K562 (cell line): ENCODE results near the gene SLC6A9. TPM values are rescaled to one million over a fixed set of nuclear protein-coding genes. Genes with fewer than 3 reads are reported as not detected.

Source experiments
- ATAC-seq: fragments of 200-7000 bp; cut with Tn5 transposase; 3 replicates; pipeline ENCODE4 v1.9.1; 2020; ENCODE audit warnings: moderate library complexity
- BruUV-seq: library from RNA; stranded (reverse); fragments of 400-500 nt; replicated peaks from 2 replicates; lab custom pipeline; 2021; lab: Mats Ljungman, UMichigan
- CTCF ChIA-PET: fragments of 300-600 bp; formaldehyde crosslinking; extraction: SDS; loops from one replicate; lab custom pipeline; 2021; ENCODE audit warnings: low intra/inter-chr PET ratio; lab: Yijun Ruan, JAX
- POLR2A ChIA-PET: fragments of 300-600, 350-650 bp; sonication (Branson Sonifier 250); formaldehyde crosslinking; extraction: SDS; loops from one replicate; lab custom pipeline; 2021; ENCODE audit warnings: antibody characterized with exemption, inconsistent platforms; lab: Yijun Ruan, JAX
- DNase-seq, 4 experiments: peaks; one replicate each; pipeline versions ENCODE4 v3.0.0 to v3.0.0-alpha.2; 2011 to 2018; ENCODE audit warnings: low spot score in 3 of 4, mixed read lengths in 3 of 4; ENCODE audit errors: extremely low read depth in 1 of 4
- FAIRE-seq: peaks from 2 replicates; lab custom pipeline; 2011; peaks lifted over from hg19 to GRCh38; lab: Jason Lieb, UNC
- H2AFZ ChIP-seq: 2 replicates; pipeline ENCODE4 v1.6.0; 2011; ENCODE audit warnings: low read depth, low read length, control low read depth, inconsistent platforms
- H3K27ac ChIP-seq: fragments of 200-600 bp; 3 replicates; pipeline ENCODE4 v1.8.0; 2011; ENCODE audit warnings: low read depth, mild to moderate bottlenecking, control low read depth, inconsistent platforms, low read length, moderate library complexity, mixed read lengths; ENCODE audit errors: extremely low read depth
- H3K27me3 ChIP-seq, 2 experiments: fragments of 300-600 bp in 1 of 2; 2 replicates in 1 of 2; 3 replicates in 1 of 2; pipeline versions ENCODE4 v1.6.0 to v1.8.0; 2011; ENCODE audit warnings: inconsistent platforms in 2 of 2, low read length in 2 of 2, mild to moderate bottlenecking in 1 of 2, mixed read lengths in 1 of 2, moderate library complexity in 1 of 2; ENCODE audit not compliant: control insufficient read depth in 2 of 2, insufficient read depth in 2 of 2
- H3K36me3 ChIP-seq: fragments of 300-600 bp; 3 replicates; pipeline ENCODE4 v1.8.0; 2011; ENCODE audit warnings: mild to moderate bottlenecking, low read length, inconsistent platforms; ENCODE audit not compliant: control insufficient read depth, insufficient read depth
- H3K4me1 ChIP-seq, 2 experiments: fragments of 200-600 bp in 1 of 2; replicated peaks in 1 of 2; 2 replicates in 1 of 2; 3 replicates in 1 of 2; pipeline versions ENCODE4 v1.5.1 to v1.8.0; 2011; ENCODE audit warnings: inconsistent platforms in 2 of 2, low read length in 2 of 2, mild to moderate bottlenecking in 1 of 2, mixed read lengths in 1 of 2, moderate library complexity in 1 of 2; ENCODE audit not compliant: control insufficient read depth in 2 of 2, insufficient read depth in 2 of 2
- H3K4me2 ChIP-seq: 2 replicates; pipeline ENCODE4 v1.6.1; 2011; ENCODE audit warnings: low read length, control low read depth, inconsistent platforms, mixed read lengths; ENCODE audit not compliant: insufficient read depth
- H3K4me3 ChIP-seq: fragments of 200-600 bp; sonication (generic), shearing (Covaris generic); 2 replicates; pipeline ENCODE4 v1.5.1; 2016; ENCODE audit warnings: control low read depth, inconsistent platforms
- H3K79me2 ChIP-seq: fragments of 200-600 bp; 3 replicates; pipeline ENCODE4 v1.8.0; 2011; ENCODE audit warnings: low read length, inconsistent platforms; ENCODE audit not compliant: control insufficient read depth, insufficient read depth
- H3K9ac ChIP-seq, 2 experiments: 2 replicates each; pipeline versions ENCODE4 v1.6.0 to v1.6.1; 2011; ENCODE audit warnings: low read depth in 2 of 2, low read length in 2 of 2, control low read depth in 1 of 2, inconsistent platforms in 1 of 2, mild to moderate bottlenecking in 1 of 2, mixed read lengths in 1 of 2; ENCODE audit not compliant: insufficient read depth in 1 of 2
- H3K9me1 ChIP-seq: one replicate; pipeline ENCODE4 v1.6.0; 2011; ENCODE audit warnings: inconsistent platforms, mild to moderate bottlenecking, low read length, moderate library complexity; ENCODE audit not compliant: control insufficient read depth, insufficient read depth
- H3K9me3 ChIP-seq: replicated peaks from 2 replicates; pipeline ENCODE4 v1.5.1; 2011; ENCODE audit warnings: low read depth, low read length, inconsistent platforms; ENCODE audit not compliant: control insufficient read depth, insufficient read depth
- H4K20me1 ChIP-seq: replicated peaks from 2 replicates; pipeline ENCODE4 v1.6.1; 2011; ENCODE audit warnings: low read length, inconsistent platforms, mixed read lengths; ENCODE audit not compliant: control insufficient read depth, insufficient read depth
- POLR2G ChIP-seq: fragments of 200-400 bp; formaldehyde crosslinking; IDR thresholded peaks from 2 replicates; pipeline ENCODE4 v1.6.1; 2017; ENCODE audit warnings: low read depth, mild to moderate bottlenecking, antibody characterized with exemption, low read length, moderate library complexity
- RBFOX2 ChIP-seq: fragments of 200-400 bp; formaldehyde crosslinking; IDR thresholded peaks from 2 replicates; pipeline ENCODE4 v1.6.1; 2017; ENCODE audit warnings: low read depth, mild to moderate bottlenecking, low read length, moderate library complexity
- ZNF639 ChIP-seq, 2 experiments: fragments of 200-800 bp in 1 of 2; sonication (Bioruptor generic) in 1 of 2; sonication (generic) in 1 of 2; formaldehyde crosslinking in 1 of 2; IDR thresholded peaks in 1 of 2; conservative IDR thresholded peaks in 1 of 2; 2 replicates each; pipeline versions ENCODE4 v1.5.0 to v1.6.1; 2016 to 2020; ENCODE audit warnings: missing compliant biosample characterization in 1 of 2, missing genetic modification characterization in 1 of 2, missing genetic modification reagents in 1 of 2
- WGBS: fragments of 100-300 bp; shearing (Covaris generic); methylation state at CpG from one replicate; pipeline ENCODE4 v1.1.6; 2016; ENCODE audit warnings: low coverage, mixed read lengths; ENCODE audit not compliant: insufficient coverage; ENCODE audit errors: missing lambda C conversion rate; 5-methylcytosine and 5-hydroxymethylcytosine counted together
- in situ Hi-C: fragments of 300-500 bp; cut with MboI; formaldehyde crosslinking; loops from 4 replicates; pipeline ENCODE4 v1.15.0; 2018; ENCODE audit warnings: inconsistent platforms, mixed read lengths
- intact Hi-C: fragments of 100-400 bp; cut with micrococcal nuclease; formaldehyde crosslinking; loops from 2 replicates; pipeline ENCODE4 v1.14.2; 2022
- polyA plus RNA-seq, 8 experiments: library from polyadenylated mRNA; depleted of rRNA in 4 of 8; stranded (reverse) in 5 of 8; unstranded in 3 of 8; fragments of >200 nt; fragmentation: Nextera tagmentation in 2 of 8; fragmentation: Illumina TruSeq in 1 of 8; extraction: Ambion mirVana in 2 of 8; extraction: Trizol in 1 of 8; gene quantifications; 2 replicates each; pipeline versions ENCODE4 v1.2.1 to v1.2.3, GENCODE V29; 2011 to 2014; ENCODE audit warnings: inconsistent platforms in 1 of 8, missing spikeins in 1 of 8
- total RNA-seq, 7 experiments: library from RNA; depleted of rRNA in 6 of 7; stranded (reverse); fragments of >200 nt in 6 of 7; fragmentation: Illumina TruSeq in 2 of 7; extraction: Trizol in 2 of 7; gene quantifications; 2 replicates each; pipeline versions ENCODE4 v1.2.1 to v1.2.3, GENCODE V29; 2011 to 2021; ENCODE audit warnings: low replicate concordance in 1 of 7

The SLC6A9 gene
- total and polyA plus RNA-seq, 9 of the 15 experiments (the other 6 are each of a cell fraction or from before 2014, with no cell fraction given): 0.17 to 18.7 (median 2.9) TPM

- 62% methylated on average over 5 of the region's 8 CpGs for WGBS
- in situ Hi-C loops: no loop called here
- no peaks in the 10 kb centered on the region for H3K9me1 ChIP-seq
These were observed 10.1 kb downstream of the SLC6A9 start for GRCh38 chr1:44021156-44021555.

More at GRCh38 chr1:44021156-44021555, 10.1 kb downstream of the SLC6A9 start:
- TF ChIP-seq POLR2G (0 out of 2 replicates have a peak, but pooled peaks have one; percentile 20), ZNF639 (CRISPR knock-in tag; conservative IDR thresholded peaks at IDR 0.05 in 1 of 2, IDR thresholded peaks at IDR 0.05 in 1 of 2) (no peak), RBFOX2 (0 out of 2 replicates have a peak, but pooled peaks have one; percentile 20)
- Histone ChIP-seq H3K4me2 (no peak overlapping the region), H3K27me3 (no peaks in the 10 kb centered on the region), H4K20me1 (no peaks in the 10 kb centered on the region; the same call in 1 of the 2 replicates), H2AFZ (no peak overlapping the region), H3K4me3 (no peak overlapping the region), H3K36me3 (0 out of 3 replicates have a peak, but pooled peaks cover 7% of the 10 kb centered on the region), H3K4me1 (peaks cover 0 to 27% of the 10 kb centered on the region in 2 experiments; a peak in 3 of 5 replicates), H3K79me2 (no peaks in the 10 kb centered on the region), H3K27ac (no peak overlapping the region), H3K9me3 (no peaks in the 10 kb centered on the region), H3K9ac (no peak overlapping the region; a peak in 1 of 4 replicates)
- DNase-seq (no peak), ATAC-seq (no peak), FAIRE-seq (no peak)
- ChIA-PET CTCF (no interaction called here), POLR2A (interaction anchor here (0.7 to 3.0 kb wide), 4 partner anchors 8 to 26 kb away, joined by 3 to 20 read pairs (median 8); partner anchors contain the start of gene SLC6A9)
- BruUV-seq: no TSS peak
- intact Hi-C loops: no loop called here
